ENCODE data around the gene AP3D1.
A peak's percentile ranks its signal among the peaks of the same experiment; 100 is the strongest.

Gene AP3D1

DNA sequence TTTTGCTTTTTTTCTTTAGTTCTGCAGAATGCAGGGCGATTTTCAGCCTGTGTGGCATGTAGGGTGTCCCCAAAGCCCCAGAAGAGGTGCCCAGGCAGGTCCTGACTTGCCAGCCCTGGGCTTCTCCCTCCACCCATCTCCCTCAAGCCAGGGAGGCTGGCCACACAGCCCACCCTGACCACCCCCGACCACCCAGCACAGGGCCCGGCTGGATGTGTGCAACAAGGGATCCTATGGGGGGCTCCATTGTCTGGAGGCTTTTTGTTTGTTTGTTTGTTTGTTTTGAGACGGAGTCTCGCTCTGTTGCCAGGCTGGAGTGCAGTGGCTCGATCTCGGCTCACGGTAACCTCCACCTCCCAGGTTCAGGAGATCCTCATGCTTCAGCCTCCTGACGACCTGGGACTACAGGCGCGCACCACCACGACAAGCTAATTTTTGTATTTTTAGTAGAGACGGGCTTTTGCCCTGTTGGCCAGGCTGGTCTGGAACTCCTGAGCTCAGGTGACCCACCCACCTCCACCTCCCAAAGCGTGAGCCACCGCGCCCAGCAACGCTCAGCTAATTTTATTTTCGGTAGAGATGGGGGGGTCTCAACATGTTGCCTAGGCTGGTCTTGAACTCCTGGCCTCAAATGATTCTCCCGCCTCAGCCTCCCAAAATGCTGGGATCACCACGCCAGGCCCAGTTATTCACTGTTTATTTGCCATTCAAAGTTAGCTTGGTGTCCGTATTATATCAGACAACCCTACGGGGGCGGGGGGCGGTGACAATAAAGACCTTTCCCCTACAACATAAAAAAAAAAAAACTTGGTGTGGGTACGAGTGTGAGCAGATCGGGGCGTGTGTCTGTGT is 92.6 kb downstream of the AP3D1 start:
- DNase-seq, result no peak

DNA sequence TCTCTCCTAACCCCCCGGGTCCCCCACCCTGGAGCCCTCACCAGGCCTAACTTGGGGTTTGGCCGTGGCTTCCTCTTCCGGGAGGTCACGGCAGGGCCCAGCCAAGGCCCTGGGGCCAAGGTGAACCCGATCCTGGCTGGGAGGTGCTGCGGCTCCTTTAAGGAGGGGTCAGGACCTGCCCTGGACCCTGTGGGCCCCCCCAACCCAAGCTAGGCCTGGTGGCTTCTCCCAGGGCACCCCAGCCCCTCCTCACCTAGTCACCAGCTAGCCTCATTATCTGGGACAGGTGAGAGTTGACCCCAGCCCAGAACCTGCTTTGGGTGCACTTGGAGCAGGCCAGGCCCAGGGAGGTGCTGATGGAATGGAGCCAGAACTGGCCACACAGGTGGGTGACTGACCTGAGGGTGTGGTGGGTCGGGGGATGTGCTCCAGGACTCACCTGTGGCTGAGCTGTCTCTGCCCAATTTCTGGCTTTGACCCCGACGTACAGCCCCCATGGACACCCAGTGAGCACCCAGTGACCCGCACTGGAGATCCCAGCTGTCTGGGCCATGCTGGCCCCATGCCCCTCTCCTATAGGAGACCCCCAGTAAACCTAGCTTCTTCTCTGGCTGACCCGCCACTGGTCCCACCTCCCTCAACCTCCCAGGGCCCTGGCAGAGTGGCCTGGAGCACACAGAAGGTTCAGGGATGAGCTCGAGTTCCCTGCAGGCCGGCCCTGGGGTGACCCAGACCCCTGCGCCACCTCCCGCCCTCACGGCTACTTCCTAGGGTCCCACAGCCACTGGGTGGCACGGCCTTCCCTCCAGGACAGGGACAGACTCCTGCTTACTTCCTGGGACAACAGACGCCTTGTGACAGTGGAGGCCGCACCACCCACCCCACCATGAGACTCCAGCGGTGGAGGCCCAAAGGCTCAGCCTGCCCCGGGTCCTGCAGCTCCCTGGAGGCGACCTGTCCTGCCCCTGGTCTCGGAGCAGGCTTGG is 93.6 kb downstream of the AP3D1 start:
- no peak for DNase-seq

DNA sequence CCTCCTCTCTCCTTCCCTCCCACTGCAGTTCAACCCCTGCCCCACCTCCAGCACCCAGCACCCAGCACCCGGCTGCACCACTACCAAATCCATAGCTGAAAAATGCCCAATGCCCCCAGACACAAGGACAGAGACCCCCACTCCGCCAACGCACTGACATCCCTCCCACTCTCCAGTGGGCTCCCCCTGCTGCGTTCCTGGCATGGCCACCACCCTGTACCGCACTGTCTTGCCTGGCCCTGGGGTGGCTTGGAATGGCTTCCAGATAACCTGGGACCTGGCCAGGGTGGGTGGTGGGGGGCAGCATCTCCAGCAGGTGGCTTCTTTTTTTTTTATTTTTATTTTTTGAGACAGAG is 94.6 kb downstream of the AP3D1 start:
- no peak for DNase-seq

DNA sequence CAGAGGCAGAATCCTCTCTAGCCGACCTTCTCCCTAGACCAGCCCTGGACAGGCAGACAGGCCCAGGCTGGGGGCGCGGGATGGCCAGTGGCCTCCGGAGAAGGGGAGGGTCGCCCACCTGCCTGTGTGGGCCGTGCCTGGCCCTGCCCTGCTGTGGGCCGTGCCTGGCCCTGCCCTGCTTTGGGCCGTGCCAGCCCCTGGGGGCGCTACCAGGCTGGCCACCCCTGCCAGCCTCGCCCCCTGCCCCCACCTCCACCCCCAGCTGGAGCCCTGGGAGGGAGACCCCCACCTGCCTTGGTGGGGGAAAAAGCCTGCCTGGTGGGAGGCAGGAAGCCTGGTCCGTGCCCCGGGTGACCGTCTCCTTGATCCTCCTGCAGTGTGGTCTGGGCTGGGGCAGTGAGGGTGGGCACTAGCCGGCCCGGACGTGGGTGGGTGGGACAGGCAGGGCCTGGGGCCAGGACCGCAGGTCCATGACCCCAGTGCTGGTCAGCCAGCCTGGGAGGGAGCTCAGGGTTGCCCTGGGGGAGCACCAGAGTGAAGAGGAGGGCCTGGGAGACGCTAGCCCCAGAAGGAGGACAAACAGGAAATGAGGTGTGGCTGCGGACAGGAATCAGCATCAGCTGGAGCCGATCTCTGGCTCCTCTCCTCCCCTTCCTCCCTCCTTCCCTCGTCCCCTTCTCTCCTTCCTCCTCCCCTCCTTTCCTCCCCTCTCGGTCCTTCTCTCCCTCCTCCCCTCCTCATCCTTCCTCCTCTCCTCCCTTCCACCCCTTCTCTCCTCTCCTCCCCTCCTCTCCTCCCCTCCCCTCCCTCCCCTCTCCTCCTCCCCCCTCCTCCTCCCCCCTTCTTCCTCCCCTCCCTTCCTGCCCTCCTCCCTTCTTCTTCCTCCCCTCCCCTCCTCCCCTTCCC is 95.2 kb downstream of the AP3D1 start:
- peak; percentile 33 to 63 for DNase-seq

DNA sequence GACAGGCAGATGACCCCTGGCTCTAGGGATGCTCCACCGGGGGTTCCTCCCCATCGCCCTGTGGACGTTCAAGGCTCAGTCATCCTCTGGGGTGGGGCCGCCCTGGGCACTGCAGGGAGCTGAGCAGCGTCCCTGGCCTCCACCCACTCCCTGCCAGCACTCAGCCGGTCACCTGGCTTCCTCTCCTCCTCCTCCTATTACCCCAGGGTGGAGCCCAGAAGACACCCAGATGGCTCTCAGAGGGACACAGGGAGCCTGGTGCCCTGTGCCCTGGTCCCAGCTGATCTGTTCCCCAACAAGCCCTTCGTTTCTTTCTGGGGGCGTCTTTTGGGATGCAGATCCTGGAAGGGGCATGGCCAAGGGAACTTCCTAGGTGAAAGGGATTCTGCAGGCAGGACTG is 96.6 kb downstream of the AP3D1 start:
- DNase-seq, result no peak

DNA sequence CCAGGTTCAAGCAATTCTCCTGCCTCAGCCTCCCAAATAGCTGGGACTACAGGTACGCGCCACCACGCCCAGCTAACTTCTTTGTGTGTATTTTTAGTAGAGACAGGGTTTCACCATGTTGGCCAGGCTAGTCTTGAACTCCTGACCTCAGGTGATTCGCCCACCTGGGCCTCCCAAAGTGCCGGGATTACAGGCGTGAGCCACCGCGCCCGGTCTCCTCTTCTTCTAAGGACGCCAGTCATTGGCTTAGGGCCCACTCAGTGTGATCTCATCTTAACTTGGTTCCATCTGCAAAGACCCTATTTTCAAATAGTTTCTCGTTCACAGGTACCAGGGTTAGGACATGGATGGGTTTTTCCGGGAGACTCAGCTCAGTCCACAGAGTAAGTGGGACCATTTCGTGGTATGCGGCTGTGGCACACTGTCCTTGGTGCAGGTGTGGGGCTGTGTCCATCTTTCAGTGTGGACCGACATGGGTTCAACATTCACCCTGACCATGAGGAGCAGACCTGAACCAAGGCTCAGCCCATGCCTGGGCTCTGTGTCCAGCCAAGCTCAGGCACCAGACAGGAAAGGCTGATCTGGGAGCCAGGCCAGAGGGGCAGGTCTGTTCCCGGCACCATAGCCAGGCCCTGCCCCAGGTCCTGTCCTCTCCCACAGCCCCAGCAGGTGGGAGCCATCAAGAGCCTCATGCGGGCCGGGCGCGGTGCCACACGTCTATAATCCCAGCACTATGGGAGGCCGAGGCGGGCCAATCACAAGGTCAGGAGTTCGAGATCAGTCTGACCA is 97.6 kb downstream of the AP3D1 start:
- DNase-seq, result no peak

DNA sequence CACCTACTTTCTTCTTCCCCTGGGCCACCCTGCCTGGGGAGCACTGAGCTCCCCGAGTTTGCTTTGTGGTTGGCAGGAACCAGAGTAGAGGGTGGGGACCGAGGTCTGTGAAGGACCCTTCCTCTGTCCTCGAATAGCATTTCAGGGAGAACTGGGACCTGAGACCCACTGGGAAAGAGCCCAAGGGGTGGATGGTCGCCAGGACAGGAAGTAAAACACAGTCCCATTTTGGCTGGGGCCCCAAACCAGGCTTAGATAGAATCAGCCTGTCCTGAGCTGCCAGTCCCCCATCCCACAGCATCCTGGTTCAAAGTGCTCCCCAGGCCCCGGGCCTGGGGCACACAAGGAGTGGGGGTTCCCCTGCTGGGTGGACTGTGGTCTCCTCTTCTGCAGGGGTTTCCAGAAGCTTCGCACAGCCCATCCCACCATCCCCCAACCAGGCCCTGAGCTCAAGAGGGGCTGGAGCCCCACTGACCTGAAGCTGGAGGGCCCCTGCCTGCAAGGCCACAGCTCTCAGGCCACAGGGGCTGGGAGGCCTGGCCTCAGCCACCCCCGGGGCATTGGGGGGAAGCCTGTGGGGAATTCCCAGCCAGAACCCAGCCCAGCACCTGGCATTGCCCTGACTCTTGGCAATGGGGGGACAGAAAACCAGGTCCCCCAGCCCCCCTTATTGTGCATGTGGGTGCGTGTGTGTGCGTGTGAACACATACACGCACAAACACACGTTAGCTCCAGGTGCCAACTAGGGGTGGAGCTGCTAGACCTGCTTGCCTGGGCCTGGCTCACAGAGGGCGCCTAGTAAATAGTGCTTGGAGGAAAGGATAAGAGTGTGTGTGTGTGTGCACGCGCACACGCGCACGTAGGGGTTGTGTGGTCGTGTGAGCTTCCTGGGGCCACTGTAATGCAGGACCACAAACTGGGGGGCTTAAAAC is 99.3 kb downstream of the AP3D1 start:
- no peak for DNase-seq

DNA sequence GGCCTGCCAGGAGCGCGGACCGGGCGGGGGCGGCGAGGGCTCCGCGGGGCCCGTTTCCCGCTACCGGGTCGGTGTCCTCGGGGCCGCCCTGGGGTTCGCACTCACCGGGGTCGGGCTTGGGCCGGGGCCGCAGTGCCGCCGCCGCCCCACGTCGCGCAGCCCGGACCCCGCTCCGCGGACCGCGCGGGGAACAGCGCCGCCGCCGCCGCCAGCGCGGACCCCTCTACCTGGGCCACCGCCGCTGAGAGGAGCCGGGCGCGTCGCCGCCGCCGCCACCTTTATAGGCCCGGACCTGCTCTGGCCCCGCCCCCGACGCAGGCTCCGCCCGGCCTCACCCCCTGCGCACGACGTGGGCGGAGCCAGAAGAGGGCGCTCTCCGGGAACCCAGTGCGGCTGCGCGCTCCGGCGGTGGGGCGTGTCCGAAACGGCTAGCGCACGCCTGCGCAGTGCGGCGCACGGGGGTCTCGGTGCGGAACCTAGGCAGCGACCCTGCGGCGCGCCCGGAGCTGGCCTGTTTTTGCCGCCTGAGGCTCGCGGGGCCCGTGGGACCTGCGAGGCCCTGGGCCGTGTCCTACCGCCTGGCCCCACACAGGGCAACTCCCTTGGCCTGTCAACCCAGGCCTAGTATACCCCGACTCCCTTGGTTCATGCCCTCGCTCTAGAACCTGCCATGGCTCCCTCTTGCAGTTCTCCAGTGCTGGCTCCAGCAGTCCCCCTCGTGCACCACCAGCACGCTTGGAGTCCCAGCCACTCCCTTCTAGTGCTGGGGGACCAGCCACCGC is 100.2 kb downstream of the AP3D1 start, which contains the start of gene MKNK2:
MKNK2 (minus strand) TSS at position 254 of the 782 bp plus-strand sequence. CDS start 393 bp downstream, outside the sequence.
- peak; percentile 34 to 64 for DNase-seq

Measured in SW 1271 (cell line).